Measurements from ENCODE around the gene SPATA16.
A peak's percentile ranks its signal among the peaks of the same experiment; 100 is the strongest.

The SPATA16 gene

DNA sequence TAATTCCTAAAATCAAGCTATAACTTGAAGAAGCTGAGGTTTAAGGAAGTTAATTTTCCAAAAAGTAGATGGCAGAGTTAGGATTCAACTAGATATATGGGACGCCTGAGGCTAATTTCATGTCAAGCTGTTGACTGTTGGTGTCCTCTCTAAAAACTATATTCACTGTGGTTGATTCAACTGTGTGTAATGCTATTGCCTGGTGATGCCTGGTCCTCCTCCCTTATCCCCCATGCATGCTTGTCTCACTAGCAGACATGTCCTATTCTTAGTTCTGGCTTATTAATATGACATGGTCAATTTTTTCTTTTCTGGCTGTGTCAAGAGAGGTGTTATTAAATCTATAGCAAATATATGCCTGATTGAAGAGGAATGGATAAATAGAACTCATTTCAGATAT lies 156.1 kb downstream of the SPATA16 start:
- TF ChIP-seq, protein P1, sequence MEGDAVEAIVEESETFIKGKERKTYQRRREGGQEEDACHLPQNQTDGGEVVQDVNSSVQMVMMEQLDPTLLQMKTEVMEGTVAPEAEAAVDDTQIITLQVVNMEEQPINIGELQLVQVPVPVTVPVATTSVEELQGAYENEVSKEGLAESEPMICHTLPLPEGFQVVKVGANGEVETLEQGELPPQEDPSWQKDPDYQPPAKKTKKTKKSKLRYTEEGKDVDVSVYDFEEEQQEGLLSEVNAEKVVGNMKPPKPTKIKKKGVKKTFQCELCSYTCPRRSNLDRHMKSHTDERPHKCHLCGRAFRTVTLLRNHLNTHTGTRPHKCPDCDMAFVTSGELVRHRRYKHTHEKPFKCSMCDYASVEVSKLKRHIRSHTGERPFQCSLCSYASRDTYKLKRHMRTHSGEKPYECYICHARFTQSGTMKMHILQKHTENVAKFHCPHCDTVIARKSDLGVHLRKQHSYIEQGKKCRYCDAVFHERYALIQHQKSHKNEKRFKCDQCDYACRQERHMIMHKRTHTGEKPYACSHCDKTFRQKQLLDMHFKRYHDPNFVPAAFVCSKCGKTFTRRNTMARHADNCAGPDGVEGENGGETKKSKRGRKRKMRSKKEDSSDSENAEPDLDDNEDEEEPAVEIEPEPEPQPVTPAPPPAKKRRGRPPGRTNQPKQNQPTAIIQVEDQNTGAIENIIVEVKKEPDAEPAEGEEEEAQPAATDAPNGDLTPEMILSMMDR (IDR thresholded peaks at IDR 0.05; ENCODE audit: borderline replicate concordance, extremely low read depth, low read length, poor library complexity, severe bottlenecking): no peak
- no peak for TF ChIP-seq EZH2 (IDR thresholded peaks at IDR 0.05; ENCODE audit: borderline replicate concordance, low read depth, low read length, severe bottlenecking)
- Histone ChIP-seq H3K9ac (ENCODE audit: low read depth, low read length) (no peak overlapping the region), H3K4me2 (ENCODE audit: insufficient read depth, low read length) (no peak overlapping the region), H3K27ac (ENCODE audit: low read length) (no peak overlapping the region), H3K4me3 (ENCODE audit: low read depth in 1 of 2, low read length in 2 of 2) (no peak overlapping the region), H4K20me1 (ENCODE audit: insufficient read depth, low read length) (no peaks in the 10 kb centered on the region), H3K4me1 (ENCODE audit: insufficient read depth, low read length) (no peaks in the 10 kb centered on the region), H2AFZ (ENCODE audit: low read depth, low read length) (no peak overlapping the region), H3K36me3 (ENCODE audit: insufficient read depth, low read length) (no peaks in the 10 kb centered on the region), H3K79me2 (ENCODE audit: insufficient read depth, low read length) (no peaks in the 10 kb centered on the region), H3K9me3 (ENCODE audit: insufficient read depth, low read length, severe bottlenecking) (no peaks in the 10 kb centered on the region), H3K27me3 (ENCODE audit: insufficient read depth, low read length, poor library complexity) (no peaks in the 10 kb centered on the region)
- no peak for ATAC-seq (ENCODE audit: insufficient read depth, low read depth)
- no peak for DNase-seq

GRCh38 chr3:172982736-172983364 lies 158.2 kb downstream of the SPATA16 start:
- Histone ChIP-seq H3K4me2 (ENCODE audit: insufficient read depth, low read length) (no peak overlapping the region), H3K79me2 (ENCODE audit: insufficient read depth, low read length) (no peaks in the 10 kb centered on the region), H3K4me3 (ENCODE audit: low read depth in 1 of 2, low read length in 2 of 2) (no peak overlapping the region), H3K36me3 (ENCODE audit: insufficient read depth, low read length) (no peaks in the 10 kb centered on the region), H3K9me3 (ENCODE audit: insufficient read depth, low read length, severe bottlenecking) (no peaks in the 10 kb centered on the region), H3K27ac (ENCODE audit: low read length) (no peak overlapping the region), H3K4me1 (ENCODE audit: insufficient read depth, low read length) (no peaks in the 10 kb centered on the region), H2AFZ (ENCODE audit: low read depth, low read length) (no peak overlapping the region), H4K20me1 (ENCODE audit: insufficient read depth, low read length) (no peaks in the 10 kb centered on the region), H3K9ac (ENCODE audit: low read depth, low read length) (no peak overlapping the region), H3K27me3 (ENCODE audit: insufficient read depth, low read length, poor library complexity) (no peaks in the 10 kb centered on the region)
- DNase-seq: no peak
- no peak for ATAC-seq (ENCODE audit: insufficient read depth, low read depth)
- no peak for TF ChIP-seq EZH2 (IDR thresholded peaks at IDR 0.05; ENCODE audit: borderline replicate concordance, low read depth, low read length, severe bottlenecking)
- TF ChIP-seq, protein P1 (IDR thresholded peaks at IDR 0.05; ENCODE audit: borderline replicate concordance, extremely low read depth, low read length, poor library complexity, severe bottlenecking): peak; percentile 12

DNA sequence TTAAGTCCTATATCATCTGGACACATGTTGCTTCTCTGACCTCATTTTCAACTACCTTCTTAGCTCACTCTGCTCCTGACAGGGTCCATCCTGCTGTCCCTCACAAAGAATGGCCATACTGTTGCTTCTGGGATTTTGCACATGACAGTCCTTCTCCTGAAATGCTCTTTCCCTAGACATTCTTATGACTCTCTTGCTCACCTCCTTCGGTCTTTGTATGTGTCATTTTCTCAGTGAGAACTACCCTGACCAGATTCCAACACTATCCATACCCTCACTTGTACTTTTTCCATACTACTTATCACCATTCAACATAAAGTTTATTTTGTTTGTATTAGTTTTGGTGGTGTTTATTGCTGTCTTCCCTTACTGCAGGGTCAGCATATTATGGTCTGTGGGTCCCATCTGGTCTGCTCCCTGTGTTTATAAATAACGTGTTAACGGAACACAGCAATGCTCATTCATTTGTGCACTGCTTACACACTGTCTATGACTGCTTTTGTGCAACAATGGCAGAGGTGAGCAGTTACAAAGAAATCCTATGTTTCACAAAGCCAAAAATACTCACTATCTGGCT lies 159.5 kb downstream of the SPATA16 start:
- Histone ChIP-seq H3K9me3 (ENCODE audit: insufficient read depth, low read length, severe bottlenecking) (no peaks in the 10 kb centered on the region), H3K4me2 (ENCODE audit: insufficient read depth, low read length) (no peak overlapping the region)
- ATAC-seq (ENCODE audit: insufficient read depth, low read depth): no peak

More for the DNA sequence above, 159.5 kb downstream of the SPATA16 start:
- H3K4me1 ChIP-seq (ENCODE audit: insufficient read depth, low read length): no peaks in the 10 kb centered on the region
- H3K4me3 ChIP-seq (ENCODE audit: low read depth in 1 of 2, low read length in 2 of 2): no peak overlapping the region
- TF ChIP-seq, protein P1 (IDR thresholded peaks at IDR 0.05; ENCODE audit: borderline replicate concordance, extremely low read depth, low read length, poor library complexity, severe bottlenecking): no peak
- no peak for TF ChIP-seq EZH2 (IDR thresholded peaks at IDR 0.05; ENCODE audit: borderline replicate concordance, low read depth, low read length, severe bottlenecking)
- H3K9ac ChIP-seq (ENCODE audit: low read depth, low read length): no peak overlapping the region
- H2AFZ ChIP-seq (ENCODE audit: low read depth, low read length): no peak overlapping the region
- H4K20me1 ChIP-seq (ENCODE audit: insufficient read depth, low read length): no peaks in the 10 kb centered on the region
- H3K27me3 ChIP-seq (ENCODE audit: insufficient read depth, low read length, poor library complexity): no peaks in the 10 kb centered on the region
- no peak overlapping the region for H3K27ac ChIP-seq (ENCODE audit: low read length)
- H3K36me3 ChIP-seq (ENCODE audit: insufficient read depth, low read length): no peaks in the 10 kb centered on the region
- no peak for DNase-seq
- H3K79me2 ChIP-seq (ENCODE audit: insufficient read depth, low read length): no peaks in the 10 kb centered on the region
